ENCODE data around the gene KDM3B.

The KDM3B gene

DNA sequence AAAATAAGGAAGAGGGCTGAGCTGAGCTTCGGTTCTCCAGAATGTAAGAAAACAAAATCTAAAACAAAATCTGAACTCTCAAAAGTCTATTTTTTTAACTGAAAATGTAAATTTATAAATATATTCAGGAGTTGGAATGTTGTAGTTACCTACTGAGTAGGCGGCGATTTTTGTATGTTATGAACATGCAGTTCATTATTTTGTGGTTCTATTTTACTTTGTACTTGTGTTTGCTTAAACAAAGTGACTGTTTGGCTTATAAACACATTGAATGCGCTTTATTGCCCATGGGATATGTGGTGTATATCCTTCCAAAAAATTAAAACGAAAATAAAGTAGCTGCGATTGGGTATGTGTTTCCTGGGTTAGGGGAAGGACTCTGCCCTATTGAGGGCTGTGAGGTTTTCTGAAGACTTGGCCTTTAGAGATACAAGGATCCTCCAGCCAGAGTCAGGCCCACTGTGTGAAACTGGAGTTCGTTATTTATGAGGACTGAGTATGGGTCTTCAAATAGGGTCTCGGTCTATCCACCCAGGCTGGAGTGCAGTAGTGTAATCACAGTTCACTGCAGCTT is 116.6 kb downstream of the KDM3B start:
- Histone ChIP-seq H3K27ac (ENCODE audit: poor library complexity, severe bottlenecking) (no peak overlapping the region), H3K36me3 (ENCODE audit: low read depth) (peaks cover 26% of the 10 kb centered on the region), H3K9me3 (ENCODE audit: severe bottlenecking) (no peaks in the 10 kb centered on the region), H3K27me3 (ENCODE audit: insufficient read depth, poor library complexity, severe bottlenecking) (no peaks in the 10 kb centered on the region), H3K4me1 (ENCODE audit: insufficient read depth, poor library complexity, severe bottlenecking) (peaks cover 7% of the 10 kb centered on the region), H3K4me3 (ENCODE audit: severe bottlenecking) (no peak overlapping the region)
- TF ChIP-seq, protein P1, sequence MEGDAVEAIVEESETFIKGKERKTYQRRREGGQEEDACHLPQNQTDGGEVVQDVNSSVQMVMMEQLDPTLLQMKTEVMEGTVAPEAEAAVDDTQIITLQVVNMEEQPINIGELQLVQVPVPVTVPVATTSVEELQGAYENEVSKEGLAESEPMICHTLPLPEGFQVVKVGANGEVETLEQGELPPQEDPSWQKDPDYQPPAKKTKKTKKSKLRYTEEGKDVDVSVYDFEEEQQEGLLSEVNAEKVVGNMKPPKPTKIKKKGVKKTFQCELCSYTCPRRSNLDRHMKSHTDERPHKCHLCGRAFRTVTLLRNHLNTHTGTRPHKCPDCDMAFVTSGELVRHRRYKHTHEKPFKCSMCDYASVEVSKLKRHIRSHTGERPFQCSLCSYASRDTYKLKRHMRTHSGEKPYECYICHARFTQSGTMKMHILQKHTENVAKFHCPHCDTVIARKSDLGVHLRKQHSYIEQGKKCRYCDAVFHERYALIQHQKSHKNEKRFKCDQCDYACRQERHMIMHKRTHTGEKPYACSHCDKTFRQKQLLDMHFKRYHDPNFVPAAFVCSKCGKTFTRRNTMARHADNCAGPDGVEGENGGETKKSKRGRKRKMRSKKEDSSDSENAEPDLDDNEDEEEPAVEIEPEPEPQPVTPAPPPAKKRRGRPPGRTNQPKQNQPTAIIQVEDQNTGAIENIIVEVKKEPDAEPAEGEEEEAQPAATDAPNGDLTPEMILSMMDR (IDR thresholded peaks at IDR 0.05; ENCODE audit: poor library complexity, severe bottlenecking): no peak
- DNase-seq (ENCODE audit: low spot score) (no peak), ATAC-seq (ENCODE audit: low read depth) (no peak)

DNA sequence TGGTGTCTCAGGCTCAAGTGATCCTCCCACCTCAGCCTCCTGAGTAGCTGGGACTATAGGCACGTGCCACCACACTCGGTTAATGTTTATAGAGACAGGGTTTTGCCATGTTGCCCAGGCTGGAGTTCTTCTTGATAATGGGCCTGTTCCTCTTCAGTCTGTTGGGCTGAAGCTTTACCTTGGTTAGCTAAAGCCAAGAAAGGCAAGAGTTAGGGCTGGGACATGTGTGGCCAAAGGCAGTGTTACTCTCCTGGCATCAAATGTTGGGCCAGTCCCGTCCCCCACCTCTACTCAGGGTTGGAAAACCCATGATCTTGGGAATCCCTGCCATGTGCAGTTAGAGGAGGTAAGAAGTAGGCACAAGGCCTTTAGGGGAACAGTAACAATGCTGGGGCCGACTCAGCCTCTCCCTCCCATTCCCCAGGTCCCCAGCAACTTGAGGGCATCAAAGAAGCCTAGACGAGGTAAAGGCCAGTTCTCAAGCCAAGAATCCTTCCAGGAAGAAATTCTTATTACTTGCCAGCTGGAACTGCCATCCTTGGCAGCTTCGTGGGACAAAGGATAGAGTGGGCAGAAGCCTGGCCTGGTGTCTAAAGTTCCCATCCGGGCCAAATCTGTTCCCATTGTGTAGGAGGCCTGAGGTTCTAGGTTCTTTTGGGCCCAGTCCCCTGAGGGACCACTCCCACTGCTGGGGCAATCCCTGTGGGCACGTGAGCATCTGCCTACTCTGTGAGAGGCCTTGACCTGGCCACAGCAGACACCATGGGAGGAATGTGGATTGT is 117.2 kb downstream of the KDM3B start:
- Histone ChIP-seq H3K27me3 (ENCODE audit: insufficient read depth, poor library complexity, severe bottlenecking) (no peaks in the 10 kb centered on the region), H3K27ac (ENCODE audit: poor library complexity, severe bottlenecking) (peak overlapping the region; percentile 11), H3K9me3 (ENCODE audit: severe bottlenecking) (no peaks in the 10 kb centered on the region), H3K36me3 (ENCODE audit: low read depth) (peaks cover 26% of the 10 kb centered on the region), H3K4me1 (ENCODE audit: insufficient read depth, poor library complexity, severe bottlenecking) (peaks cover 7% of the 10 kb centered on the region), H3K4me3 (ENCODE audit: severe bottlenecking) (no peak overlapping the region)
- TF ChIP-seq, protein P1 (IDR thresholded peaks at IDR 0.05; ENCODE audit: poor library complexity, severe bottlenecking): no peak
- peak; percentile 5 for ATAC-seq (ENCODE audit: low read depth)
- DNase-seq (ENCODE audit: low spot score): no peak

DNA sequence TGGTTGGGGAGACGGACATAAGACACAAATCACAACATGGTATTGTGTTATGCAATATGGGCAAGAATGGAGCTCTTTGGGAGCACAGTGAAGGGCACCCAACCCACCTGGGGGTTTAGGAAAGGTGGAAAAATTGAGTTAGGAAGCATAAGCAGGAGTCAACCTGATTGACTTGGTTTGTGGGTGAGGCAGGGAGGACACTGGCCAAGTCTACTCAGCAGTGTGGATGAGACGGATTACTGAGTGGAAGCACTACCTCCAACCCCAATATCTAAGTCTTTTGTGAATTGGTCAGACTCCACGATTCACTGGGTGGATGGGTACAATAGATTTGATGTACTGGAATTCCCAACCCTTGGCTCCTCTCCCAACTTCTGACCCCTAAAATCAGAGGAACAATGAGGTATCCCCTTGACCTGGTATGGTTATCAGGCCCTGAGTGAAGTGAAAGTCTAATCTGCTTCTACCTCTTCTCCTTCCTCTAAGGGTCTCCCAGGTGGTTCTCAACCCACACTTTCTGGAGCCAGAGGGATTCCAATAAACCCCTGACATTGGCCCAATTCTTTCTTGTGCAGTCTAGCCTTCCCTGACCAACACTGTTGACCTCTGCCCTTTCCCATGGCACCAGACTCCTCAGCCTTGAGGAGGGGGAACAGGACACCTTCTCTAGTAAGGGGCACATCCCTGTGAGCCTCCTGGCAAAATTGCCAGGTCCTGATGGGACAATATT is 118.0 kb downstream of the KDM3B start:
- no peaks in the 10 kb centered on the region for H3K27me3 ChIP-seq (ENCODE audit: insufficient read depth, poor library complexity, severe bottlenecking)
- ATAC-seq (ENCODE audit: low read depth): peak; percentile 28
- no peaks in the 10 kb centered on the region for H3K9me3 ChIP-seq (ENCODE audit: severe bottlenecking)
- peaks cover 7% of the 10 kb centered on the region for H3K4me1 ChIP-seq (ENCODE audit: insufficient read depth, poor library complexity, severe bottlenecking)
- TF ChIP-seq, protein P1 (IDR thresholded peaks at IDR 0.05; ENCODE audit: poor library complexity, severe bottlenecking): no peak
- H3K27ac ChIP-seq (ENCODE audit: poor library complexity, severe bottlenecking): peak overlapping the region; percentile 11
- H3K4me3 ChIP-seq (ENCODE audit: severe bottlenecking): no peak overlapping the region
- DNase-seq (ENCODE audit: low spot score): no peak
- peaks cover 26% of the 10 kb centered on the region for H3K36me3 ChIP-seq (ENCODE audit: low read depth)

DNA sequence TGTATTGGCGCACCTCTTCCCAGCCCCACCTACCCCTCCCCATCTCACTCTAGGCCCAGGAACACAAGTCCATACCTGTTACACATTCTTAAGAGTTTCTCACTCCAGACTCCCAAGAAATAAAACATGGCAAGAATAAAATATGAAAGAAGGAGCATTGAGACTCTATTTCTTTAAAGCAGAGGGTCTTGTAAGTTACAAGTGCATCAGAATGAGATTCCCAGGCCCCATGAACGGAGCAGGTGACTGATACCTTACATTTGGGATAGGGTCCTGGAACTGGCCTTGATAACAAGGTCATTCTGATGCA is 118.5 kb downstream of the KDM3B start:
- Histone ChIP-seq H3K36me3 (ENCODE audit: low read depth) (peaks cover 23% of the 10 kb centered on the region), H3K9me3 (ENCODE audit: severe bottlenecking) (no peaks in the 10 kb centered on the region), H3K4me3 (ENCODE audit: severe bottlenecking) (no peak overlapping the region), H3K27me3 (ENCODE audit: insufficient read depth, poor library complexity, severe bottlenecking) (no peaks in the 10 kb centered on the region), H3K27ac (ENCODE audit: poor library complexity, severe bottlenecking) (peak overlapping the region; percentile 11), H3K4me1 (ENCODE audit: insufficient read depth, poor library complexity, severe bottlenecking) (peaks cover 7% of the 10 kb centered on the region)
- peak; percentile 20 for ATAC-seq (ENCODE audit: low read depth)
- TF ChIP-seq, protein P1 (IDR thresholded peaks at IDR 0.05; ENCODE audit: poor library complexity, severe bottlenecking): no peak
- no peak for DNase-seq (ENCODE audit: low spot score)
